Measurements from ENCODE around the gene FBXO31. TPM values are rescaled to one million over a fixed set of nuclear protein-coding genes. Genes with fewer than 3 reads are reported as not detected.

Gene FBXO31
- total RNA-seq, 1 donor from 2014 or later = 26.2 TPM

DNA sequence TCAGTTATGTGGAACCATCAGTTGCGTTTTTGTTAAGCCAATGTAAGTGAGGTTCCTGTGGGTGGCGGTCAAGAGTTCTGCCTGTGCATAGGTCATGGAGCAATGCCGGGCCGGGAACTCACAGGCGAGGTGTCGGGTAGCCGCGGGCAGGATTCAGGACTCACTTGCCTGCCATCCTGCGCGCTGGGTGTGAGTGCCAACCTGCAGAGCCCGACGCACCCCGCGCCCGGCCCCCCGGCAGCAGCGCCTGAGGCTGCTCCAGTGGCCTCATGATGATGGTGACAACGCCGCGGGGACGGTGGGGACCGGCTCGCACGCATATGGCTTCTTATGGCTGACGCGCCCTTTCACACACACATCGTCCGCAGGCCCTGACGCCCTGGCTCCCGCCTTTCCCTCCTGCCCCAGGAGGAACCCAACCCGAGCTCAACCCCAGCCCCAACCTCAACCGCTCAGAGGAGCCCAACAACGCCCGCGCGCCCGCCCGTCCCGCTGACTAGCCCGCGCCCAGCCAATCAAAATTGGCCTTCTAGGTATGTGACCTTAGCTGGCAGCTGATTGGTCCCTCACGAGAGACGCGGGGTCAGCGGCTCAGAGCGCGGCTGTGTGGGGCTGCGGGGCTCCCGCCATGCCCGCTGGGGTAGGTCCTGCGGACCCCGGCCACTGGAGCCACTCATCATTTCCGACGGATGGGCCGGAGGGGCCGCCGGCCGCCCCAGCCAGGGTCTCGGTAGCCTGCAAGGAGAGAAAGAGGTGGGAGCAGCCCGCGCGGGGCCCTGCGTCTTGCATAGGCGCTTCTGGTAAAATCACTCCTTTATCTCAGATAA lies 66.4 kb downstream of the FBXO31 start, which contains the start of gene C16orf95:
Gene C16orf95 (minus strand): TSS at position 470 of the 827 bp plus-strand sequence. CDS start 150 bp downstream, at position 320.
- intact Hi-C loops (cut with DNase I) = no loop called here
- H3K4me3 ChIP-seq = peak within 1 kb of the TSS; percentile 91
- peak within 1 kb of the TSS; percentile 96 for H3K27ac ChIP-seq
- H3K9me3 ChIP-seq = no peaks in the 10 kb centered on the region
- H3K27me3 ChIP-seq (ENCODE audit: low read depth) = no peaks in the 10 kb centered on the region
- peaks cover 13% of the 10 kb centered on the region for H3K4me1 ChIP-seq
- ATAC-seq = peak; percentile 98
- no peaks in the 10 kb centered on the region for H3K36me3 ChIP-seq
- TF ChIP-seq, protein P1, sequence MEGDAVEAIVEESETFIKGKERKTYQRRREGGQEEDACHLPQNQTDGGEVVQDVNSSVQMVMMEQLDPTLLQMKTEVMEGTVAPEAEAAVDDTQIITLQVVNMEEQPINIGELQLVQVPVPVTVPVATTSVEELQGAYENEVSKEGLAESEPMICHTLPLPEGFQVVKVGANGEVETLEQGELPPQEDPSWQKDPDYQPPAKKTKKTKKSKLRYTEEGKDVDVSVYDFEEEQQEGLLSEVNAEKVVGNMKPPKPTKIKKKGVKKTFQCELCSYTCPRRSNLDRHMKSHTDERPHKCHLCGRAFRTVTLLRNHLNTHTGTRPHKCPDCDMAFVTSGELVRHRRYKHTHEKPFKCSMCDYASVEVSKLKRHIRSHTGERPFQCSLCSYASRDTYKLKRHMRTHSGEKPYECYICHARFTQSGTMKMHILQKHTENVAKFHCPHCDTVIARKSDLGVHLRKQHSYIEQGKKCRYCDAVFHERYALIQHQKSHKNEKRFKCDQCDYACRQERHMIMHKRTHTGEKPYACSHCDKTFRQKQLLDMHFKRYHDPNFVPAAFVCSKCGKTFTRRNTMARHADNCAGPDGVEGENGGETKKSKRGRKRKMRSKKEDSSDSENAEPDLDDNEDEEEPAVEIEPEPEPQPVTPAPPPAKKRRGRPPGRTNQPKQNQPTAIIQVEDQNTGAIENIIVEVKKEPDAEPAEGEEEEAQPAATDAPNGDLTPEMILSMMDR (IDR thresholded peaks at IDR 0.05) = peak; percentile 68
- DNase-seq = peak; percentile 94

DNA sequence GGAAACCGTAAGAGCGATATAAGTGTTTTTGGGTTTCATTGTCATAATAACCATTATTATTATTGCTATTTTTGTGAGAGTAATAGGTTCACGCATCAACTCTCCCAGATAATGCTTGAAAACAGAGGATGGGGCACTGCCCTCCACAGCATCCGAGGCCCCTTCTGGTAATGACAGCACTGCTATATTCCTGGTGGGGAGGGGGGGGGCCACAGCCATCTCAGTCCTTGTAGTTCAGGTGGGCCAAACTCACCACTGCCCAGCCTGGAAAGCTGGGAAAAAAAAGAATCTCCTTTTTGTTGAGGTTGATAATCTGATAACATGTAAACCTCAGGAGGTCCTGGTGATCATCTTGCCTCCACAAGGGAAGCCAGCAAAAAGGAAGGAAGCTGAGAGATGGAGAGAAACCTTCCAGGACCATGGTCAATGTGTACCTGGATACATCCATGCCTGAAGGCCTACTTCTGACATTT lies 67.1 kb downstream of the FBXO31 start:
- peak overlapping the region; percentile 96 for H3K27ac ChIP-seq
- no peak for ATAC-seq
- TF ChIP-seq, protein P1 (IDR thresholded peaks at IDR 0.05) = no peak

DNA sequence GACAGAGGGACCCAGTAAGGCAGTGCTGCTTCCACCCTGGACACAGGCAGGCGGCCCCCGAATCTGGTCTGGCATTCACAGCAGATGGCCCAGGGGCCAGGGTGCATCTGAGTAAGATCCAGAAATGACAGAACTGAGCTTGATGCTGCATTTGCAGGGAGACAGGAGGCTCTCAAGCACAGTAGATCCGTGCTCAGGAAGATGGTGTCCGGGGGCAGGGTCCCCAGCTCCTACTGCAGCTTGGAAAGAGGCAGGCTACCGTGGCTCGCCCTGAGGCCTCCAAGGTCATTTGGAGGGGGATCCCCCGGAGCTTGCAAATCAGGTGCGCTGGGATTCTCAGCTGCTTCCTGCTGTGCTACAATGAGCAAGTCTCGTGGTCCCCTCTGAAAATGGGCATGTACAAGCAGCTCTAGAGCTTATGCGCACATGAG lies 68.6 kb downstream of the FBXO31 start:
- Histone ChIP-seq H3K4me3 (no peak overlapping the region), H3K9me3 (no peaks in the 10 kb centered on the region), H3K27ac (no peak overlapping the region), H3K4me1 (peaks cover 13% of the 10 kb centered on the region), H3K36me3 (no peaks in the 10 kb centered on the region), H3K27me3 (ENCODE audit: low read depth) (no peaks in the 10 kb centered on the region)
- intact Hi-C loops (cut with DNase I) = no loop called here
- TF ChIP-seq, protein P1 (IDR thresholded peaks at IDR 0.05) = no peak
- ATAC-seq (no peak), DNase-seq (no peak)

More for the DNA sequence above, 67.1 kb downstream of the FBXO31 start:
- H3K9me3 ChIP-seq = no peaks in the 10 kb centered on the region
- peaks cover 13% of the 10 kb centered on the region for H3K4me1 ChIP-seq
- DNase-seq = no peak
- H3K27me3 ChIP-seq (ENCODE audit: low read depth) = no peaks in the 10 kb centered on the region
- intact Hi-C loops (cut with DNase I) = no loop called here
- H3K4me3 ChIP-seq = peak overlapping the region; percentile 91
- no peaks in the 10 kb centered on the region for H3K36me3 ChIP-seq

DNA sequence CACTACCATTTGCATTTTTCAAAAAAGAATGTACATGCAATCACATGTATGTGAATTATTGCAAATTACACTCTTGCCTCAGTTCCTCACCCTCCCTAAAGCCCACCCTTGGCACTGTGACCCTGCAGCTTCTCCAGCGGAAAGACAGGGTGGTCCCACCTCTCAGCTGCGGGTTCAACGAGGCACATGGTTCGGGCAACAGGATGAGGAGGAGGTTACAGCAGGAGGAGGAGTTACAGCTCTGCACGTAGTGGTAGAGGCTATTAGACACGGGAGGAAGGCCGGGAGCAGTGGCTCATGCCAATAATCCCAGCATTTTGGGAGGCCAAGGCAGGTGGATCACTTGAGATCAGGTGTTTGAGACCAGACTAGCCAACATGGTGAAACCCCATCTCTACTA lies 71.6 kb downstream of the FBXO31 start:
- no peaks in the 10 kb centered on the region for H3K27me3 ChIP-seq (ENCODE audit: low read depth)
- DNase-seq (no peak), ATAC-seq (no peak)
- TF ChIP-seq, protein P1 (IDR thresholded peaks at IDR 0.05) = no peak
- no peaks in the 10 kb centered on the region for H3K9me3 ChIP-seq
- intact Hi-C loops (cut with DNase I) = no loop called here
- H3K4me1 ChIP-seq = no peaks in the 10 kb centered on the region
- H3K36me3 ChIP-seq = no peaks in the 10 kb centered on the region
- no peak overlapping the region for H3K27ac ChIP-seq
- no peak overlapping the region for H3K4me3 ChIP-seq

DNA sequence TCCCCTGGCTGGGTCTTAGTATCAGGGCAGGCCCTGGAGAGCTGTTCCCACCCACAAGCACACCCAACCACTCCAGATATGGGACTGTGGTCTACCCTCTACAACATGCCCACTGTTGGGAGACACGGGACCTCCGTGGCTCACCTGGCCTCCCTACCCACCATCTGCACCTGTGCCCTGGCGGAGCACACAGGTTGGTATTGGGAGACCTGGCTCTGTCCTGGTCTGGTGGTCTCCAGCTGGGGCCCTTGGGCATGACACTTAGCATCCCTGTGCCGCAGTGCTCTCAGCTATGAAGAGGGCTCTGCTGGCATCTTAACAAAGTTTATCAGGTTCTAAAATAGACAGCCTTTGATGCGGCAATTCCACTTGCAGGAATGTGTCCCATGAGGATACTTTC lies 72.2 kb downstream of the FBXO31 start:
- H3K27me3 ChIP-seq (ENCODE audit: low read depth) = no peaks in the 10 kb centered on the region
- TF ChIP-seq, protein P1 (IDR thresholded peaks at IDR 0.05) = no peak
- no peaks in the 10 kb centered on the region for H3K36me3 ChIP-seq
- DNase-seq (no peak), ATAC-seq (peak in 1 of 2 donors; percentile 19)
- no peaks in the 10 kb centered on the region for H3K9me3 ChIP-seq
- H3K4me1 ChIP-seq = no peaks in the 10 kb centered on the region
- no peak overlapping the region for H3K4me3 ChIP-seq
- no peak overlapping the region for H3K27ac ChIP-seq
- intact Hi-C loops (cut with DNase I) = no loop called here

All from lower lobe of right lung (tissue), 2 donors.